GM18520 (cell line): ENCODE results near the gene PTPRH.

Experiments used
- ATAC-seq: cut with Tn5 transposase; IDR thresholded peaks from one replicate; pipeline ENCODE4 v1.9.1; 2021; ENCODE audit not compliant: unreplicated experiment

PTPRH gene

GRCh38 chr19:55245236-55245904, 36.1 kb upstream of the PTPRH start:
- ATAC-seq = no peak

DNA sequence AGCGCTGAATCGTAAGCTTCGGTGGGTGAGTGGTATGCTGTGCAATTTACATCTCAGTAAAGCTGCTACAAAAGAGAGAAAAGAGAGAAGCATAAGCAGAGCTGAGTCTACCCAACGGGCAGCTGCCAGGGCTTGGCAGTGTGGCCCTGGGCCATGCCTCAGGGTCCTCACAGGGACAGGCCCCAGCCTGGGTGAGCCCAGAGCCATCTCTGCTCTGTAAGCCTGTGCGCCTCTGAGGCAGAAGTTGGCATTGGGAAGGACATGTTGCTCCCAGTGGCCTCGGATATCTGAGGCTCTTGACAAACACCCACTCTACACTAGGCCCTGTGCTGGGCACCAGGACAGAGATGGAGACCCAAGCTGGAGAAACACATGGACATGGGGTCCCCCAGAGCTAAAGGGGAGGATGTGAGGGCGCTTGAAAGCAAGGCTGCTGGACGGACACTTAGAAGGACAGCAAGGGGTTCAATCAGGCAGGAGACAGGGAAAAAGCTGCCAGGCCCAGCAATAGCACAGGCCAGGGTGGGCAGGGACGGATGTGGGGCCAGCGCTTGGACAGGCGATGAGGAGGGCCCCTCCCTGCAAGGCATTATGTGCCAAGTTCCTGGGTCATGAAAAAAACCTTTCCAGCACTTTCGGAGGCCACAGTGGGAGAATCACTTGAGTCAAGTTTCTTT, 34.8 kb upstream of the PTPRH start:
- no peak for ATAC-seq

GRCh38 chr19:55242517-55242916, 33.2 kb upstream of the PTPRH start:
- no peak for ATAC-seq

- no peak for ATAC-seq
Observed at GRCh38 chr19:55241935-55242464, 32.7 kb upstream of the PTPRH start.

DNA sequence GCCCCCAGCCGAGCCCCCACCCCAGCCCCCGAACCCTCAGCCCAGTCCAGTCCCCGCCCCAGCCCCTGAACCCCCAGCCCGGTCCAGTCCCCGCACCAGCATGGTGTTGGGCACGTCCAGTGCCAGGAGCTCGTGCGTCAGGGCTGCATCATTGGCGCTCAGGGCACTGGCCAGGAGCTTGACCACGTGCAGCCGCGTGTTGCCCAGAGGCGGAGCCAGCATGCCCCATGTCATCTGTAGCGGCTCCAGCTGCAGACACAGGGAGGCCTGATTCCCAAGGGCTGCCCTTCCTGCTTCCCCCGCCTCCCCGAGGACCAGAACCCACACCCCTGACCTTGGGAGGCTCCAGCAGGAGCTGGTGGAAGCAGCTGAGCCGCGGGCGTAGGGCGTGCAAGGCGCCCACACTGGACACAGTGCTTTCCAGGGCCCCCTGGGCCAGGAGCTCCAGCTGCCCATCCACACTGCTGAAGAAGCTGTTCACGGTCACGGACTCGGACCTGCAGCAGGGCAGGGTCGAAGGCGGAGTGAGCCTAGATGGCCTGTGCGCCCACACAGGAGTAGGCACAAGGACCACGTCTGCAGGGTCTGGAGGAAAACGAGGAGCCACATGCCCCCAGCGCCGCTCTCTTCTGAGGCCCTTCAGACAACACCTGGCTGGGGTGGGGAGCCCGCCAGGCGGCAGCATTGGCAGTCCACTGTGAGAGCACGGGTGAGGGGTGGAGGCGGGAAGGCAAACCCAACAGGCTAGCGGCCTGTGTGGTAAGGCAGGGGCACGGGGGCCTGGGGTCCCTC, 32.0 kb upstream of the PTPRH start:
- no peak for ATAC-seq

- ATAC-seq = no peak
Observed at GRCh38 chr19:55240713-55241020, 31.4 kb upstream of the PTPRH start.

DNA sequence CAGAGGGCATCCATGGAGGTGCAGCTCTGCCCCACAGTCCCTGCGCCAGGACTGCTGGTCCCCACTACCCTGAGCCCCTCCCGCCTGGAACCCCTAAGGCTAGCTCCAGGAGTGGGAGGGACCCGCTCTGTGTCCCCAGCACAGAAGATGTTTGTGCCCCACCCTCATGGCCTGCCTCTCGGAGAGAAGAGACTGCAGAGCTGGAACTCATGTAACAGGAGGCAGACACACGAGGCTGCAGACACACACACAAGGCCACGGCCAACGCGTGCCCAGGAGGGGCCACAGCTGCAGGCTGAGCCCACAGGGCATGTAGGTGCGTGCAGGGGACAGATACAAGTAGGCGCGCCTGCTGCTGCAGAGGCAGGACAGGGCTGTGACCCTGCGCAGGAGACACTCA, 29.7 kb upstream of the PTPRH start:
- ATAC-seq = no peak

DNA sequence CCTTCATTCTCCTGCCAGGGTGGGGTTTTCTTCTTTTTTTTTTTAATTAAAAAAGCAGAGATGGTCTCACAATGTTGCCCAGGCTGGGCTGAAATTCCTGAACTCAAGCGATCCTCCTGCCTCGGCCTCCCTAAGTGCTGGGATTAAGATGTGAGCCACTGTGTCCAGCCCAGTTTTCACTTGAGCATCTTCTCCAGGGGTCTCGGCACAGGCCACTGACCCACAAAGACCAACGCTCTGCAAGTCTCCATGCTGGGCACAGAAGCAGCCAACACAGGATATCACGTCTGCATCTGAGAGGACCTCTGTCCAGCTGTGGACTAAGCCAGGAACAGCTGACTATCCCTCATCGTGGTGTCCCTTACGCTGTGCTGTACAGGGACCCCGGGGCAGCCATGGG, 28.7 kb upstream of the PTPRH start:
- ATAC-seq = no peak

DNA sequence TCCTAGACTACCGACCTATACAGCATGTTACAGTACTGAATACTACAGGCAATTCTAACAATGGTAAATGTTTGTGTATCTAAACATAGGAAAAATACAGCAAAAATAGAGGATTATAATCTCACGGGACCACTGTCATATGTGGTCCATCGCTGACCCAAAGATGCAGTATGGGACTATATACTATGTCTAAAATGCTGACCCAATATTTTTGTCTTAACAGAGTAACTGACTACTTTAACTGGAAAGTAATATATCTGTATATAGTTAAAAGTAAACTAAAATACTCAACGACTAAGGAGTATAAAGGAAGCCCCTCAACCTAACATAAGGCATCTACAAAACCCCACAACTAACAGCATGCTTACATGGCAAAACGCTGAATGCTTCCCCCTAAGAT, 23.7 kb upstream of the PTPRH start:
- no peak for ATAC-seq

GRCh38 chr19:55232286-55232602, 22.9 kb upstream of the PTPRH start:
- no peak for ATAC-seq

- ATAC-seq = no peak
Observed at GRCh38 chr19:55231391-55232285, 22.3 kb upstream of the PTPRH start.

- ATAC-seq = no peak
Observed at GRCh38 chr19:55230780-55231179, 21.5 kb upstream of the PTPRH start.

GRCh38 chr19:55230329-55230728, 21.0 kb upstream of the PTPRH start:
- ATAC-seq = no peak

- ATAC-seq = no peak
Observed at GRCh38 chr19:55229789-55230182, 20.5 kb upstream of the PTPRH start.

DNA sequence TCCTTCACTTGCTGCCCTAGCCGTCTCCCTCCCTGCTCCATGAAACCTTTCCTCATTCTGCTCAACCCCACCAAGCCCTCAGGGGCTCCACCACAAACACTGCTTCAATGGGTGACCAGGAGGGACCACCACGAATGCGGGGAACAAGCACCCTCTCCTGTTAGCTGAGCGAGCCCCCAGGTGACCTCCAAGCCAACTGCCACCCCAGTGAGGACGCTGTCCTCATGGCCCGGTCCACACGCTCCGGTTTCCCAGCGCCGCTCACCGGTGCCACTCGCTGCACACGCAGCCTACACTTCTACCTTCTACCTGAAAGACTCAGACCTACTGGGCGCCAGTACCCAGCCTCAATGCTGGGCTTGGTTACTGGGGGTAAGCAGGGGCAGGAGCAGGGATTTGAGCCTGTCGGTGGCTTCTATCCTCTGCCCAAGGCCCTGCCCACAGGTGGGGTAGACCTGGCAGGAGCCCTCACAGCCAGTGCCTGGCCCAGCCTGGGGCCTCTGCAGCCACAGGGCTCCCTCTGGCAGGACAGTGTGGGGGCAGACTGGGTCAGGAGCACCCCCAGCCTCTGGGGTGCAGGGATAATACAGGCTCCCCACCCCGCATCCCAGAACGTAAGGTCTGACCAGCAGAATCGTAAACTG, 20.0 kb upstream of the PTPRH start:
- ATAC-seq = no peak

DNA sequence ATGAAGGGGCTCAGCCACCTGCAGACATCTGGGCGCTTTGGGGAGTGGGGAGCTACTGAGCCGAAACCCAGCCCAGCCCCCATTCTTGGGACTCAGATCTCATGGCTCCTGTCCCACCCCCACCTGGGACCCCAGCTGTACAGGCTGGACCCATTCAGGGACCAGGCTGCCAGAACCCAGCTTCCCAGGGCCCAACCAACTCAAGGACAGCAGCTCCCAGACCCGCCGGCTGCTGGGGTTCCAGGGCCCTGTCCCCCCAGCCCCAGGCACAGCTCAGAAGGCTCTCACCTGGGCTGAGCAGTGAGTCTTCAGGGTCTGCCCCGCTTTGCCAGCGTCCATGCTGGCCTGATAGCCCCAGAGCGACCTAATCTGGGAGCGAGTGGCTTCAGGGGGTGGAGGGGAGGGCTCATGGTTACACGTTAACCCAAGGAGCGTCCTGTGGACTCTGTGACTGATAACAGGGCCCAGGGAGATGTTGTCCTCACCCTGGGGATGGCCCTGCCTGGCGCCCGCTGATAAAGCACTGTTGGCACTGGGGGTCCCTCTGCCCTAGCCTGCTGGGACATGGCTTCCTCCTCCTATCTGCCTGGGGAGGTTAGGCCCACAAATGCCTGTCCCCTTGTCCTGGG, 19.2 kb upstream of the PTPRH start, which contains the start of gene TMEM86B:
Gene TMEM86B (minus strand): TSS at position 361 of the 629 bp plus-strand sequence. CDS start 22 bp downstream, at position 339.
- no peak for ATAC-seq

DNA sequence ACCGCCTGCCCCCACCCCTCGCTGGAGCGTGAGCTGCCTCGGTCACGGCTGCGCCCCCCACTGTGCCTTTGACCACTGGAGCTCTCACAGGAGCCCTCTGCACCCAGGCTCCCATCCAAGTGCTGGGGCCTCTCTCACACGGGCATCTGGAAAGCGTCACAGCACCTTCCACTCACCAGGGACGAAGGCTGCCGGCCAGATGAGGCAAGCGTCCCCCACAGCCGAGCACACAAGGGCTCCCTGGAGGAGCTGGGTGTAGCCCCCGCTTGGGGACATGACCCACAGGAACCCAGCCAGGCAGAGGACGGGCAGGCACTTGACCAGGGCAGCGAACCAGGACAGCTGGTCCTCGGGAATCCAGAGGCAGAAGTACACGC, 18.7 kb upstream of the PTPRH start:
- ATAC-seq = no peak

DNA sequence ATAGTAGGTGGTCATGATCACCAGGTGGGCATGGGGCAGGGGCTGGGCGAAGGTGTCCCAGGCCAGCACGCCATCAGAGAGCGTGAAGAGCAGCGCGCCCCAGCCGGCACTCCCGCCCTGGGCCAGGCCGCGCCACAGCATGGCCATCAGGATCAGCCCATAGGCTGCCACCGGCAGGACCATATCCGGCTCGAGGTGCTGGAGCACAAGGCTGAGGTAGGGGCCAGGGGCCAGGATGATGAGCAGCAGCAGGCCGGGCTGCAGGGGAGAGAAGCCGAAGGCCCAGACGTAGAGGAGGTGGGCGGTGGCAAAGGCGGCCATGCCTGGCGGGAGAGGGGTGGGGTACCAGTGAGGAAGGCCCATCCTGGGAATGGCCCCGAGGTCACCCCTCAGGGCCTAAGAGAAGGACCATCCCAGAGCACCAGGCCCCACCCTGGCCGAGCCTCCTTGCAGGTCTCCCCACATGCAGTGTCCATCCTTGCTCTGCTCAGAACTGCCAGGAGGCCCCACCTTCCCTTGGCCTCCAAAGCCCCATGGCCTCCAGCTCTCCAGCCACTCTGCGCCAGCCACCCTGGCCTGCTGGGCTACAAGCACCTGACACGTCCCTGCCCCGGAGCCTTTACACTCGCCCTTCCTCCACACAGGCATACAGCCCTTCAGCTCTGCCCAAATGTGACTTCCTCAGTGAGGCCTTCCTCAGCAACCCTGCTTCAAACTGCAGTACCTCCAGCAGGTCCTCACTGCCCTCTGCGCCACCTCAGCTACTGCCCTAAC, 18.1 kb upstream of the PTPRH start:
- no peak for ATAC-seq

DNA sequence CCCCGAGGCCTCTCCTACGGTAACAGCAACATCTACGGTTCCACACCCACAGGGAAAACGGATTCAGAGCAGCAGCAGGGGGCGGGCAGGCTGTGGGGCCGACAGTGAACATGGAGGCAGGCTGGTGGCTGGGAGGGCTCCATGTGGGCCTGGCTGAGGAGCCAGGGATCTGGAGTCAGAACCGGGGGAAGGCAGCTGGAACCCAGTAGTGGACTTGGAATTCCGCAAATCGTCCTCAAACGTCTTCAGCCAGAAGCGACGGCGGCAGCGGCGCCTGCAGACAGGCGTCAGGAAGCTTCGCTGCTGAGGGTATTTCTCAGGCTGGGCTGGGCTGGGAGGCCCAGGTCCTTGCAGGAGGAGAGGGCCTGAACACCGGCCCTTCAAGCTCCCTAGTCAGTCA, 17.5 kb upstream of the PTPRH start:
- no peak for ATAC-seq
